GM19372 (cell line): ENCODE measurements around the gene IFT172.
A peak's percentile ranks its signal among the peaks of the same experiment; 100 is the strongest.
"Not testable (repeated sequence)": the region's sequence is repeated elsewhere in the genome, so short reads cannot be mapped to it uniquely, and the experiment has no call there.

Source experiments
- ATAC-seq: cut with Tn5 transposase; IDR thresholded peaks from one replicate; pipeline ENCODE4 v1.9.1; 2021; ENCODE audit warnings: mild to moderate bottlenecking, low read depth, moderate library complexity; ENCODE audit not compliant: unreplicated experiment

IFT172 gene, protein sequence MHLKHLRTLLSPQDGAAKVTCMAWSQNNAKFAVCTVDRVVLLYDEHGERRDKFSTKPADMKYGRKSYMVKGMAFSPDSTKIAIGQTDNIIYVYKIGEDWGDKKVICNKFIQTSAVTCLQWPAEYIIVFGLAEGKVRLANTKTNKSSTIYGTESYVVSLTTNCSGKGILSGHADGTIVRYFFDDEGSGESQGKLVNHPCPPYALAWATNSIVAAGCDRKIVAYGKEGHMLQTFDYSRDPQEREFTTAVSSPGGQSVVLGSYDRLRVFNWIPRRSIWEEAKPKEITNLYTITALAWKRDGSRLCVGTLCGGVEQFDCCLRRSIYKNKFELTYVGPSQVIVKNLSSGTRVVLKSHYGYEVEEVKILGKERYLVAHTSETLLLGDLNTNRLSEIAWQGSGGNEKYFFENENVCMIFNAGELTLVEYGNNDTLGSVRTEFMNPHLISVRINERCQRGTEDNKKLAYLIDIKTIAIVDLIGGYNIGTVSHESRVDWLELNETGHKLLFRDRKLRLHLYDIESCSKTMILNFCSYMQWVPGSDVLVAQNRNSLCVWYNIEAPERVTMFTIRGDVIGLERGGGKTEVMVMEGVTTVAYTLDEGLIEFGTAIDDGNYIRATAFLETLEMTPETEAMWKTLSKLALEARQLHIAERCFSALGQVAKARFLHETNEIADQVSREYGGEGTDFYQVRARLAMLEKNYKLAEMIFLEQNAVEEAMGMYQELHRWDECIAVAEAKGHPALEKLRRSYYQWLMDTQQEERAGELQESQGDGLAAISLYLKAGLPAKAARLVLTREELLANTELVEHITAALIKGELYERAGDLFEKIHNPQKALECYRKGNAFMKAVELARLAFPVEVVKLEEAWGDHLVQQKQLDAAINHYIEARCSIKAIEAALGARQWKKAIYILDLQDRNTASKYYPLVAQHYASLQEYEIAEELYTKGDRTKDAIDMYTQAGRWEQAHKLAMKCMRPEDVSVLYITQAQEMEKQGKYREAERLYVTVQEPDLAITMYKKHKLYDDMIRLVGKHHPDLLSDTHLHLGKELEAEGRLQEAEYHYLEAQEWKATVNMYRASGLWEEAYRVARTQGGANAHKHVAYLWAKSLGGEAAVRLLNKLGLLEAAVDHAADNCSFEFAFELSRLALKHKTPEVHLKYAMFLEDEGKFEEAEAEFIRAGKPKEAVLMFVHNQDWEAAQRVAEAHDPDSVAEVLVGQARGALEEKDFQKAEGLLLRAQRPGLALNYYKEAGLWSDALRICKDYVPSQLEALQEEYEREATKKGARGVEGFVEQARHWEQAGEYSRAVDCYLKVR (N-terminal part only)

DNA sequence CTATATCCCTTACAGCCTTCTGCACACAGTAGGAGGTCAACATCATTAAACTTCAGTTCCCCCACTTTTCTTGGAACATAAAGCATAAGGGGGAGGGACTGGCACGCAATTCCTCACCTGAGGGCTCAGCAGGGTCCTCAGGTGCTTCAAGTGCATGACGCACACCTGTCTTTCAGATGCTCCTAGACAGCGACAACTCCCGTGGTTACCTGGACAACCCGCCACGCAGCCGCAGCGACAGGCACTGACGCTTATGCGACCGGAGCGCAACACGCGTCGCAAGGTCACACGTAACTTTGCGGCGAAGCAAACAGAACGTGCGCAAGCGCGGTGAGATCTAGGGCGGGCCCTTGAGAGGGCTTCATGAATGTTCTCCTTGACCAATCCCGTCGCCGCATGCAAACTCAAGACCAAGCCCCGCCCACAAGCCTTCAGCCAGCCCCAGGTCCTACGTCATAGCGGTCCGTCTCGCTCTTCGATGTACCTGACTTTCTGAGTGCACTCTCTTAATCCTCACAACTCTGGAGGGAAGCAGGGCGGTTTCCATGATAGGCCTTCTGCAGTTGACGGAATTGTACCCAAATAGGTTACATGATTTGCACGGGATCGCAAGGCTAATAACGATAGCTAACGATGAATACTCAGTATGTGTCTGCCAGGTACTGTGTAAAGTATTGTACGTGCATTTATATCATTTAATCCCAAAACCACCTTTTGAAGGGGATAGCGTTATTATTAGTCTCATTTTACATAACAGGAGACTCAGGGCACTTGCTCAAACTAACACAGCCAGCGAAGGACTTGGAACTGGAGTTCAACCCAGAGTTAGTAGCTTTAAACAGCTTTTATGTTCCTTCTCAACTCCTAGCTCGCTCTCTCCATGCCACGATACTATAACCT, at the start of gene IFT172:
IFT172 (minus strand) TSS at position 246 of the 900 bp plus-strand sequence; CDS start at position 156, 90 bp downstream.
- peak; percentile 95 for ATAC-seq

DNA sequence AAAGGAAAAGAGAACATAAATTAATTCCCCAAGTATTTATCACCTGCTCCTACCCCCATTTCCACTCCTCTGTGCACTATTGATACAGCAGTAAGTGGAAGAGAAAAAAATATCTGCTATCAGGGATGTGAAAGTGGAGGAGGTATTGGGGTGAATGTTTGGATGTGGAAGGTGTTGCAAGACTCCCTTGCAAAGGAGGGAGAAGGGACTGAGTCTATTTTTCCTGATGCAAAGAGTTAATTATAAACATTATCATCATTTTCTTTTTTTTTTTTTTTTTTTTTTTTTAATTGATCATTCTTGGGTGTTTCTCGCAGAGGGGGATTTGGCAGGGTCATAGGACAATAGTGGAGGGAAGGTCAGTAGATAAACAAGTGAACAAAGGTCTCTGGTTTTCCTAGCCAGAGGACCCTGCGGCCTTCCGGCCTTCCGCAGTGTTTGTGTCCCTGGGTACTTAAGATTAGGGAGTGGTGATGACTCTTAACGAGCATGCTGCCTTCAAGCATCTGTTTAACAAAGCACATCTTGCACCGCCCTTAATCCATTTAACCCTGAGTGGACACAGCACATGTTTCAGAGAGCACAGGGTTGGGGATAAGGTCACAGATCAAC, 49.4 kb upstream of the IFT172 start:
- ATAC-seq = not testable (repeated sequence)

DNA sequence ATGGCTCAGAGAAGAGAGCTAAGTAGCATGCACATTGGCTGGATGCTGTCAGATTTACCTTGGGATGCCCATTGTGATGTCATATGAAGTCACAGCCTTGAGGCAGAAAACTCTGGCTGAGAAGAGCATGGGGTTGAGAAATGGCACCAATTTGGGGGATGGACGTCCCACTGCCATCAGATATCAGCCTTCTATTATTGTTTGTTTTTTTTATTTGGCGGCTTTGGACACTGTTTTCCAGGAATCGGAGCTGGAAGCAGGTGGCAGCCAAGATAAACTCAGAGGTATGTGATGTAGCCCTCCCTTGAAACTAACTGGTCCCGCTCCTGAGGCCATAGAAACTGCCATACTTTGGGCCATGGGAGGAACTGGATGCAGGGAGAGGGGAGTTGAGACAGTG, 47.7 kb upstream of the IFT172 start:
- ATAC-seq = no peak

DNA sequence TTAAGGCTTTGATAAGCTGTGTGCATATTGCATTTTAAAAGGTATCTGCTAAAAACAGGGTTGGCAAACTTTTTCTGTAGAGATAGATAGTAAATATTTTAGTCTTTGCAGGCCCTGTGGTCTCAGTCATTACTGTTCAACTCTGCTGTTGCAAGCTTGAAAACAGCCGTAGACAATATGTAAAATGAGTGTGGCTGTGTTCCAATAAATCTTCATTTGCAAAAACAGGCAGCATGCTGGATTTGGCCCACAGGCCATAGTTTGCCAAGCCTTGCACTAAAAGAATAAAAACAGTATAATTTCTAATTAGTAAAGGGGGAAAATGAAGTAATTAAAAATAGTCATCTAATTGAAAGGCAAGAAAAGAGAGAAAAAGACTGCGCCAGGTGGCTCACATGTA, 42.4 kb upstream of the IFT172 start:
- ATAC-seq = no peak

DNA sequence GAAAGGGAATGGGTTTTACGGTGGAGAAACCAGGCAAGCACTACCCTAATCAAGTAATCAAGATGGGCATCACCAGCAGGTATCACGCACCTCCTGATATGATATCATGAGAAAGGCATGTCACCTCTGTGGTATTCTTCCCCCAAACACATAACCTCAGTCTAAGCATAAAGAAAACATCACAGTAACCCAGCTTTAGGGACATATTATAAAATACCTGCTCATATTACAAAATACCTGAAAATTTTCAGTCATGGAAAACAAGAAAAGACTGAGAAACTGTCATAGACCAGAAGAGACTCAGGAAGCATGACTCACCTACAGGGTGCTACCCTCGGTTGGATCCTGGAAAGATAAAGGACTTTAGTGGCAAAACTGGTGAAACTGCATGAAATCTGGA, 37.6 kb upstream of the IFT172 start:
- ATAC-seq = no peak

DNA sequence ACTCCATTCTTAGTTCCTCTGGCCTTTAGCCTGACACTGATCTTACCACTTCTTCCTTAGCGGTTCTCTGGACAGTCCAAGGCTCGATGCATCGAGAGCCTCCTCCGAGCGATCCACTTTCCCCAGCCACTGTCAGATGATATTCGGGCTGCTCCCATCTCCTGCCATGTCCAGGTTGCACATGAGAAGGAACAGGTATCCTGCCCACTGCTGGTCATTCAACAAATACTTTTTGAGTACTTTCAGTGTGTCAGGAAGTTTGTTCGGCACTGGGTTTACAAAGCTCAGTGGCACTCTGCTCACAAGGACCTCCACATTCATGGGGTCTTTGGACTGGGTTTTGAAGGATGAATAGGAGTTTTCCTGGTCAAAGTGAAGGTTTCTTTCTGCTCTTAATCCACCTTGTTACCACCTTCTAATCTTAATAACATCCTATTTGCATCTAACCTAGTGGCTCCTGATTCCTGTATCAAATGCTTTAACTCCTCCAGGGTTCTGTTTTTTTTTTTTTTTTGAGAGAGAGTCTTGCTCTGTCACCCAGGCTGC, 32.9 kb upstream of the IFT172 start:
- no peak for ATAC-seq

DNA sequence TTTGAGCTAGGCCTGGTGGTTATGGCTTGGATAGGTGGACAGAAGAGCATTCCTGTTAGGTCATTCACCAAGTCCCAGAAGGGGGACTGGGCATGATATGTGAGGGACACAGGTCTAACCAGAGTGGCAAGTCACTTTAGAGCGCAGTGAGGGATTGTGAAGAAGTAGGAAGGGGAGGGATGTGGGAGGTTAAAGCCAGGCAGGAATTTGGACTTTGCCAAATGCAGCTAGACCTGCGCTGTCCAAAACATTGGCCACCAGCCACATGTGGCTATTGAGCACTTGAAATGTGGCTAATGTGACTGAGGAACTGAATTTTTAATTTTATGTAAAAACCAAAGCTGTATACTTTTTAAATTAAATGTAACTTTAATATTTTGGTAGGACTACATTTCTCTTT, 30.8 kb upstream of the IFT172 start:
- no peak for ATAC-seq

DNA sequence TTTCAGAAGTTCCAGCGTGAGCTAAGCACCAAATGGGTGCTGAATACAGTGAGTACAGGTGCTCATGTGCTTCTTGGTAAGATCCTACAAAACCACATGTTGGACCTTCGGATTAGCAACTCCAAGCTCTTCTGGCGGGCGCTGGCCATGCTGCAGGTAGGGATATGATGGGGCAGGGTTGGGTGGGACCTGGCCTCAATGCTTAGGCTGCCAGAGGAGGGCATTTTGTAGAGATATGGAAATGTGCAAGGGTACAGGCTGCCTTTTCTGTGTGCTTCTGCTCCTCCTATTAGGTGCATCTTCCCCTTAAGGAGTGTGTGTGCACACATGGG, 29.2 kb upstream of the IFT172 start:
- no peak for ATAC-seq

DNA sequence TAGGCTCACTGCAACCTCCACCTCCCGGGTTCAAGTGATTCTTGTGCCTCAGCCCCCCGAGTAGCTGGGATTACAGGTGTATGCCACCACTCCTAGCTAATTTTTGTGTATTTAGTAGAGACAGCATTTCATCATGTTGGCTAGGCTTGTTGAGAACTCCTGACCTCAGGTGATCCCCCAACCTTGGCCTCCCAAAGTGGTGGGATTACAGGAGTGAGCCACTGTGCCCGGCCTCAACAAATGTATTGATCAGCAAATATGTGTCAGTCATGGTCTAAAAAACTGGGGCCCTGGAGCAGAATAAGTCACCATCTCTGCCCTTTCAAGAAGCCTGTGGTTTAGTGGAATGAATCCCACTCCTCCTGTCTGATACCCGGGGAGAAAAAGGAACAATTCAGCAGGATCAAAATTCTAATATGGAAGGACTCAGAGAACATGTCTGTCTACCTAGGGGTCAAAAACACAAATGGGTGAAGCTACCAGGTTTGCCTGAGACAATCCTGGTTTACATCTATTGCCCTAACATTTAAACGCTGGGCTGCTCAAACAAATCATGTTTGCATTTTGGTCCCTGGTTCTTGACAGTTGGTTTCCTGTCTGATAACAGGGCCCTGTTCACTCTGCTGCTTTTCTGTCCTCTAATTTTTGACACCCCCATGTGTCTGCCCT, 28.7 kb upstream of the IFT172 start:
- ATAC-seq = no peak

DNA sequence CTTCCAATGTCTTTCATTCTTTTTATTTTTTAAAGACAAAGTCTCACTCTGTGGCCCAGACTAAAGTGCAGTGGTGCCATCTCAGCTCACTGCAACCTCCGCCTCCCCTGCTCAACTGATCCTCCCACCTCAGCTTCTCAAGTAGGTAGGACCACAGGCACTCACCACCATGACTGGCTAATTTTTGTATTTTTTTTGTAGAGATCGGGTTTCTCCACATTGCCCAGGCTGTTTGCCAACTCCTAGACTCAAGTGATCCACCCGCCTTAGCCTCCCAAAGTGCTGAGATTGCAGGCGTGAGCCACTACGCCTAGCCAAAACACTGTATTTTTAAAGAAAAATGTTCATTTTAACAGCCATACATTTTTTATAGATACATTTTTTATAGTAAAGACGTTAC, 19.8 kb upstream of the IFT172 start:
- ATAC-seq = no peak

DNA sequence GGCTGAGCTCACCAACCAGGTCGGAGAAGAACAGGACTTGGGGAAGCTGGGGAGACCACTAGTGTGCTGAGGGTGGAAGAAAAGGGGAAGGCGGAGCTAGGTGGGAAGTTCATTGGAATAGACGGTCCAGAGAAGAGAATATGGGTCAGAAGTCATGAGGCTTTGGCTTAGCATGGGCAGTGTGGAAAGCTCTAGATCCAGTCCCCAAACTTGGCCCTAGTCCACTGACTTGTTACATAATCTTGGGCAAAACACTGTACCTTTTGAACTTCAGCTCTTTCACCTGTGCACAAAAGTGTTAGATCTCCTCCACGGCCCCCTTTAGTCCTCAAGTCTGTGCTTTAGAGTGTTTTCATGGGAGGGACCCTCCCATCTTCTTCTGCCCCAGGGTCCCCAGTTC, 17.8 kb upstream of the IFT172 start:
- no peak for ATAC-seq

DNA sequence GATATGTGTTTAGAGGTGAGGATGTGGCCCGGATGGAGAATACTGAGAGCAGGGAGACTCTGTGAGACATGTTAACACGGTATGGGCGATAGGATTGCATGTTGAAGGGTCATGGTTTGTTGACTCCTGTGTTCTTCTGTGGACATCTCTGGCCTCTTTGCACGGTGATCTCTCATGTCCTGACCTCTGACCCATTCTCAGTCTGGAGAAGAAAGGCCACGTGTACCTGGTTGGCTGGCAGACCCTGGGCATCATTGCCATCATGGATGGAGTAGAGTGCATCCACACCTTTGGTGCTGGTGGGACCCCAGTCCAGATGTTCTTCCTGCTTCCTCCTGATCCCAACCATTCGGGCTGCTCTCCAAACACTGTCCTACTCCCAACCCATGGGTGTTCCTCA, 17.0 kb upstream of the IFT172 start:
- ATAC-seq = no peak

DNA sequence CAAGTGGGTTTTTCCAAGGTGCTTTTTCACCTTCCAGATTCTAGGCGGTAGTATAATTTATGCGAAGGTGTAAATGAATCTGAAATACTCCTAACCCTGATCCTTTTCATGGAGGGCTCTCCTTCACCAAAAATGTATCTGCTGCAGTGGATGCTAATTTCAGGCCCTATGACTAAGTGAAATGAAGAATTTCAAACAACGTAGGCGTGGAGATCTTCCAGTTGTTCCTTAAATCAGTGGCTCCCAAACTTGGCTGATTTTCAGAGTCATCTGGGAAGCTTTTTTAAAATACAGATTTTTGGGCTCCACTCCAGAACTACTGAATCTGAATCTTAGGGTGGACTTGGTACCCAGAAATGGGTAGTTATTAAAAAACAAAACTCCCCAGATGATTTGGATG, 12.6 kb upstream of the IFT172 start:
- no peak for ATAC-seq

DNA sequence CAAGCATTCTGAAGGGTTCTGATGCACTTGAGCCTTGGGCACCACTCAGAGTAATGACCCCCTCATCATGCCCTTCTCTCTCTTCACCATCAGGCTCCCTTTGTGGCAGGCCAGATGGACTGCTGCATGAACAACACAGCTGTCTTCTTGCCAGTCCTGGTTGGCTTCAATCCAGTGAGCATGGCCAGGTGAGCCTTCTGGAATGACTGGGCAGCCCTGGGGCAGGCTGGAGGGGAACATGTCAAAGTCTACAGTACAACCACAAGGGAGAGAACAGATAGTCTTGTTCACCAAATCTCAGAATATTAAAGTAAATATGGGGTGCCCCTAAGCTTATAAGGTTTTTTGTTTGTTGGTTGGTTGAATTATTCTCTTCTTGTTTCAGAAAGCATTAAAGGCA, 11.5 kb upstream of the IFT172 start:
- ATAC-seq = no peak

DNA sequence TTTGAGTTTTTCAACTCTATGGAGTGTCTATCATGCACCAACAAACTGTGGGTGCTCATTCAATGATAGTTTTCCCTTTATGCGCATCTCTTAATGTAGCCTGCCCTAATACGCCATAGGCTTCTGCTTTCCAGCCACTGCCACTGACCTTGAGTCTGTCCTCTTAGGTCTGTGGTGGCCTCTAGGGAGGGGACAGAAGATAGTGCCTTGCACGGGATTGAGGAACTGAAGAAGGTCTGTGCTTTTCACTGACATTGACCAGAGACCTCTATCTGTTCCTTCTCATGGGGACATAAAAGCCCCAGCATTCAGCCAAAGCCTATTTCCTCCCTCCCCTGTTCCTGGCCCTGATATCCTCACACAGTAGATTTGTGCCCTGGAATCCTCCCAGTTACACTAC, 9.4 kb upstream of the IFT172 start:
- ATAC-seq = no peak

DNA sequence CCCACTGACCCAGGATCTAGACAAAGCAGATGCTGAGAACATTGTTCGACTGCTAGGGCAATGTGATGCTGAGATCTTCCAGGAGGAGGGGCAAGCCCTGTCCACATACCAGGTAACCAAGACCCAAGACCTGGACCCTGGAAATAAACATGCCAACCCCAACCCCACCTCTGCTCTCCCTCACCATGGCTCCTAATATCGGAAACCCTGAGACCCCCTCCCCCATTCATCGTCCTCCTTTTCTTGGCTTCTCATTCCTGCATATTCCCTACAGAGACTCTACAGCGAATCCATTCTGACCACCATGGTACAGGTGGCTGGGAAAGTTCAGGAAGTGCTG, 7.7 kb upstream of the IFT172 start:
- ATAC-seq = no peak

DNA sequence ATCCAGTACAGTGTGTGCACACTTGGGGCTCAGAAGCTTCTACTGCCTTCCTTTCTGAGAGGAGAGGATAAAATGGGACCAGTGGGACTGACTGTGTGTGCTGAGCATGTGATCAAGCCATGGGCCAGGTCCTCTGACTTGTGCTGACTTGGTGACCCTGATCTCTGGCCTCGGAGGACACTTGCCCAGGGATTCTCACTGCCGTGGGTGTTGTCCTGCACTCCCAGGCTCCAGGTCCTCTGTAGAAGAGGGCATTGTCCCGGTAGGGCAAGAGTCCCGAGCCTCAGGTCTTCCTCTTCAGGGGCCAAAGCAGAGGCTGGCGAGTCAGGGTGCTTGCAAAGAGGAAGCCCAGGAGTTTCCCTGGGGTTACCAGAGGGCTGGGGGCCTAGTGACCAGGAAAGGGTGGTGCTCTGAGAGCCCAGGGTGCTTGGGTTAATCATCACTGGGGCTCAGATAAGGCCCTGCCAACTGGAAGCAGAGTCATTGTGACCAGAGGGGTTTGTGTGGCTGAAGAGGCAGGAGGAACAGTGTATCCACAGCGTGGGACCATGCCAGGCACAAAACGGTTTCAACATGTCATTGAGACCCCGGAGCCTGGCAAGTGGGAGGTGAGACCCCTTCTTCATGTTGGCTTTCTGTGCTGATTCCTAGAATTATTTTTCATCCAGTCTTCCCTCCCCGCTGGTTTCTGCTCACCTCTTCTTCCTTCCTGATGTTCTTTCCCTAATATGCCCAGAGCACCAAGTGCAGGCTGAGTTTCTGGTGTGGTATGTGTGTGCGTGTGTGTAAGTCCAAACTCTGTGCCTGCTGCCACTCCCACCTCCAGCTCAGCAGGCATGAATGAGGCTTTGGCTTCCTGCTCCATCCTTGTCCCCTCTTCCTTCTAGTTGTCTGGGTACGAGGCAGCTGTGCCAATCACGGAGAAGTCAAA, 7.1 kb upstream of the IFT172 start, which contains the start of gene GCKR:
GCKR (plus strand) TSS at position 483 of the 931 bp plus-strand sequence; CDS start at position 549, 66 bp downstream.
- ATAC-seq = no peak
